ENCODE measurements around the gene PRSS33. TPM values are rescaled to one million over a fixed set of nuclear protein-coding genes. Genes with fewer than 3 reads are reported as not detected.

Gene PRSS33
- total and polyA plus RNA-seq, 9 donors: 0.36 to 26.8 (median 0.82) TPM; not detected in 4

DNA sequence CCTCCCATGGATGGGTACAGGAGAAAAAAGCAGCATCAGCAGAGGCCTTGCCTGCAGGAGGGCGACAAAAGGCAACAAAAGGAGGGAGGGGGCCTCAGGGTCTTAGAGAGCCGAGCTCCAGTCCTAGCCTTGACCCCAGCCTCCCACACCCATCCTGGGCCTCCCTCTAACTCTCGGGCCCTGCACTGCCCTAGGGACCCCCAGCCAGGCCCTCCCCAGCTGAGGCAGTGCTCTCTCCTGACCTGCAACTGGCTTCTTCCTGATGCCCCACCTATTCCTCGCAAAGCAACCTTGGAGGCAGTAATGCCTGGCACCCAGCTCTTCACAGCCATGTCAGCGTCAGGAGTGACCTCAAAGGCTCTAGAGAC is 50.1 kb downstream of the PRSS33 start:
- no peaks in the 10 kb centered on the region for H3K36me3 ChIP-seq
- no peak for TF ChIP-seq POLR2A (IDR thresholded peaks at IDR 0.05)
- TF ChIP-seq EP300 (IDR thresholded peaks at IDR 0.05): no peak
- TF ChIP-seq, protein P1, sequence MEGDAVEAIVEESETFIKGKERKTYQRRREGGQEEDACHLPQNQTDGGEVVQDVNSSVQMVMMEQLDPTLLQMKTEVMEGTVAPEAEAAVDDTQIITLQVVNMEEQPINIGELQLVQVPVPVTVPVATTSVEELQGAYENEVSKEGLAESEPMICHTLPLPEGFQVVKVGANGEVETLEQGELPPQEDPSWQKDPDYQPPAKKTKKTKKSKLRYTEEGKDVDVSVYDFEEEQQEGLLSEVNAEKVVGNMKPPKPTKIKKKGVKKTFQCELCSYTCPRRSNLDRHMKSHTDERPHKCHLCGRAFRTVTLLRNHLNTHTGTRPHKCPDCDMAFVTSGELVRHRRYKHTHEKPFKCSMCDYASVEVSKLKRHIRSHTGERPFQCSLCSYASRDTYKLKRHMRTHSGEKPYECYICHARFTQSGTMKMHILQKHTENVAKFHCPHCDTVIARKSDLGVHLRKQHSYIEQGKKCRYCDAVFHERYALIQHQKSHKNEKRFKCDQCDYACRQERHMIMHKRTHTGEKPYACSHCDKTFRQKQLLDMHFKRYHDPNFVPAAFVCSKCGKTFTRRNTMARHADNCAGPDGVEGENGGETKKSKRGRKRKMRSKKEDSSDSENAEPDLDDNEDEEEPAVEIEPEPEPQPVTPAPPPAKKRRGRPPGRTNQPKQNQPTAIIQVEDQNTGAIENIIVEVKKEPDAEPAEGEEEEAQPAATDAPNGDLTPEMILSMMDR (IDR thresholded peaks at IDR 0.05): no peak
- WGBS, 3 donors: 49 to 71% (median 66%) methylated on average over 4 to 5 of the region's 5 CpGs
- no peaks in the 10 kb centered on the region for H3K4me1 ChIP-seq (ENCODE audit: insufficient read depth)
- DNase-seq: no peak
- intact Hi-C loops (cut with DNase I): loop anchor here in 1 of 4 donors (2.0 kb wide), 1 partner anchor 54 kb away; no protein-coding TSS in a partner anchor
- H3K9me3 ChIP-seq: no peaks in the 10 kb centered on the region
- H3K4me3 ChIP-seq: no peak overlapping the region
- H3K27me3 ChIP-seq: no peaks in the 10 kb centered on the region
- H3K27ac ChIP-seq: no peak overlapping the region

DNA sequence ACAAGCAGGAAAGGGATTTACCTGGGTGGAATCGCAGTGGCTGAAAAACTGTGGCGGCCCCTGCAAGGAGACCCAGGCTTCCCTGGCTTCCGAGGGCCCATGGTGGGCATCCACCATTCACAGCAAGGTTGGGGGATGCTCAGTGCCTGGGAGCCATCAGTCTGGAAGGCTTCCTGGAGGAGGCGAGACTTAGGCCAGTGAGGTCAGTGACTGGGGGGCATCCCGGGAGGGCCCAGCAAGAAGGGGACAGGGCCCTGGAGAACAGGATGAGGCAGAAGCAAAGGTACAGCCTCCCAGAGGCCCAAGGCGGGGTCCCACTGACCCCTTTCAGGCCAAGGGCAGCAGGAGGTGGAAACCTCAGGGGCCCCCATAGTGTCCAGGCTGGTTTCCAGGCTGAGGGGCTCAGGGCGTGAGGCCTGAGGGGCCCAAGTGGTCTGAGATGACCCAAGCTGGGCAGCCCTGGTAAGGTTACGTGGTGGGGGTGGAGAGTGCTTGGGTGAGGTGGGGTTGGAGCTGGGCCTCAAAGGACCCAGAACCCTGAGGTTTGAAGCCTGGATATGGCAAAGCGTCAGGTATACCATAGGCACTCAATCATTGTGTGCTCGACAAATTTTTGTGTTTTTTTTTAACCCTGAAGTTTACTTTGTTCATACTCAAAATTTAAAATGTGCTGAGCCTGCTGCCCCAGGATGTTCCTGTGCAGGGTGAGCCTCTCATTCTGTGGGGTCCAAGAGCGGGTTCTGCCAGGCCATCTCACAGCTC is 50.7 kb downstream of the PRSS33 start:
- WGBS, 3 donors: 82 to 87% (median 84%) methylated on average over 11 of the region's 11 CpGs
- Histone ChIP-seq H3K4me3 (no peak overlapping the region), H3K27ac (no peak overlapping the region), H3K36me3 (no peaks in the 10 kb centered on the region), H3K27me3 (no peaks in the 10 kb centered on the region), H3K9me3 (no peaks in the 10 kb centered on the region), H3K4me1 (ENCODE audit: insufficient read depth) (no peaks in the 10 kb centered on the region)
- TF ChIP-seq POLR2A (IDR thresholded peaks at IDR 0.05): no peak
- TF ChIP-seq EP300 (IDR thresholded peaks at IDR 0.05): no peak
- TF ChIP-seq, protein P1 (IDR thresholded peaks at IDR 0.05): no peak
- no peak for DNase-seq
- intact Hi-C loops (cut with DNase I): loop anchor here in 1 of 4 donors (2.0 kb wide), 1 partner anchor 54 kb away; no protein-coding TSS in a partner anchor

DNA sequence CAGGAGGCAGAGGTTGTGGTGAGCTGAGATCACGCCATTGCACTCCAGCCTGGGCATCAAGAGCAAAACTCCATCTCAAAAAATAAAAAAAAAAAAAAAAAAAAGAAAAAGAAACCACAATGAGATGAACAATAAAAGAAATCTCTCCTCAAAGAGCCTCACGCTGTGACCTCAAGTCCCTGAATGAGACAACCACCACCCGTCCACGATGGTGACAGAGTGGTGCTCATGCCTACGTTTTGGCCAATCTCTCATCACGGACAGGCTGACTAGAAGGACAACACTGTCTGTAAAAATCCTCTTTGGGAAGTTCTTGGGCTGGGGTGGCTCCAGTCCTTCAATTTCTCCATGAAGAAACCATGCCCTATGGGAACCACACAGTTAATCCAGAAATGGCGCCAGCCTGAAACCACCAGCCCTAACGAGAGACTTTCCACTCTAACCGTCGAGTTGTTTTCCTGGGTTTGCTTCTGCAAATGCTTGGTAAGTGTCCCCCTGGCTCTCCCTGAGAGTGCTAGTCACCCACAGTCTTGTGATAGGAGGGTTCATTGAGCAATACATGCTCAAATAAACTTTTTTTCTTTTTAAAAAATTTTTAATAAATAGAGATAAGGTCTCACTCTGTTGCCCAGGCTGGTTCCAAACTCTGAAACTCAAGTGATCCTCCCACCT is 52.4 kb downstream of the PRSS33 start:
- 67 to 70% (median 69%) methylated on average over 10 of the region's 10 CpGs for WGBS, 3 donors
- no peaks in the 10 kb centered on the region for H3K4me1 ChIP-seq (ENCODE audit: insufficient read depth)
- DNase-seq: no peak
- intact Hi-C loops (cut with DNase I): no loop called here
- no peak overlapping the region for H3K4me3 ChIP-seq
- no peak for TF ChIP-seq POLR2A (IDR thresholded peaks at IDR 0.05)
- H3K9me3 ChIP-seq: no peaks in the 10 kb centered on the region
- H3K36me3 ChIP-seq: no peaks in the 10 kb centered on the region
- no peaks in the 10 kb centered on the region for H3K27me3 ChIP-seq
- H3K27ac ChIP-seq: no peak overlapping the region

Small RNA genes within 50 kb of the gene (small RNA-seq; reads per million reads assigned to genes)
- not detected for gene SNORA3C

Other genes starting within 250 kb of the PRSS33 start
- 10 to 100 TPM; 19.1 to 53.2 (median 37.4) TPM for gene PDPK1, start 249.5 kb downstream of the PRSS33 start, total RNA-seq
- gene PDPK1, start 249.5 kb downstream of the PRSS33 start, polyA plus RNA-seq: 10 to 100 TPM; 14.6 to 27.2 TPM
- gene KCTD5, start 105.0 kb downstream of the PRSS33 start, total RNA-seq: 10 to 100 TPM; 12.4 to 19.8 (median 14.3) TPM
- gene KCTD5, start 105.0 kb downstream of the PRSS33 start, polyA plus RNA-seq: 10 to 100 TPM; 12.2 to 12.4 TPM
- gene PRSS27, start 67.3 kb downstream of the PRSS33 start, total RNA-seq: 1 to 10 TPM in 3 of 7 donors, under 1 TPM in 4; 0.46 to 1.3 (median 0.92) TPM
- 1 to 10 TPM in 1 of 2 donors, not detected in 1; 1.3 TPM for gene PRSS27, start 67.3 kb downstream of the PRSS33 start, polyA plus RNA-seq
- gene SRRM2, start 34.9 kb downstream of the PRSS33 start, total RNA-seq: 100 to 1,000 TPM; 300 to 736 (median 470) TPM
- 100 to 1,000 TPM; 524 to 602 TPM for gene SRRM2, start 34.9 kb downstream of the PRSS33 start, polyA plus RNA-seq
- 100 to 1,000 TPM; 136 to 498 (median 172) TPM for gene ELOB, start 10.3 kb downstream of the PRSS33 start, total RNA-seq
- 100 to 1,000 TPM in 1 of 2 donors, 1 to 10 TPM in 1; 8.9 to 385 TPM for gene ELOB, start 10.3 kb downstream of the PRSS33 start, polyA plus RNA-seq
- under 1 TPM in 1 of 7 donors, not detected in 6; 0.20 TPM for gene PRSS41, start 10.9 kb upstream of the PRSS33 start, total RNA-seq
- gene PRSS41, start 10.9 kb upstream of the PRSS33 start, polyA plus RNA-seq: not detected
- gene PRSS21, start 29.7 kb upstream of the PRSS33 start, total RNA-seq: 1 to 10 TPM in 3 of 7 donors, under 1 TPM in 1, not detected in 3; 0.87 to 9.3 (median 2.4) TPM
- gene PRSS21, start 29.7 kb upstream of the PRSS33 start, polyA plus RNA-seq: under 1 TPM in 1 of 2 donors, not detected in 1; 0.53 TPM
- gene ZG16B, start 42.7 kb upstream of the PRSS33 start, total RNA-seq: 1 to 10 TPM in 1 of 7 donors, under 1 TPM in 3, not detected in 3; 0.32 to 1.0 (median 0.45) TPM
- gene ZG16B, start 42.7 kb upstream of the PRSS33 start, polyA plus RNA-seq: 1 to 10 TPM in 1 of 2 donors, under 1 TPM in 1; 0.28 to 1.8 TPM
- gene PRSS22, start 70.6 kb upstream of the PRSS33 start, total RNA-seq: 1 to 10 TPM in 4 of 7 donors, under 1 TPM in 1, not detected in 2; 0.60 to 7.2 (median 1.3) TPM
- gene PRSS22, start 70.6 kb upstream of the PRSS33 start, polyA plus RNA-seq: under 1 TPM in 1 of 2 donors, not detected in 1; 0.10 TPM
- gene FLYWCH2, start 95.7 kb upstream of the PRSS33 start, total RNA-seq: 10 to 100 TPM; 24.7 to 46.0 (median 30.6) TPM
- gene FLYWCH2, start 95.7 kb upstream of the PRSS33 start, polyA plus RNA-seq: 10 to 100 TPM in 1 of 2 donors, 1 to 10 TPM in 1; 3.0 to 50.9 TPM
- gene FLYWCH1, start 124.4 kb upstream of the PRSS33 start, total RNA-seq: 10 to 100 TPM; 31.4 to 66.9 (median 55.3) TPM
- 10 to 100 TPM in 1 of 2 donors, 1 to 10 TPM in 1; 2.2 to 37.2 TPM for gene FLYWCH1, start 124.4 kb upstream of the PRSS33 start, polyA plus RNA-seq
- gene KREMEN2, start 176.7 kb upstream of the PRSS33 start, total RNA-seq: under 1 TPM in 4 of 7 donors, not detected in 3; 0.18 to 0.57 (median 0.23) TPM
- not detected for gene KREMEN2, start 176.7 kb upstream of the PRSS33 start, polyA plus RNA-seq
- gene PAQR4, start 181.8 kb upstream of the PRSS33 start, total RNA-seq: 1 to 10 TPM in 4 of 7 donors, under 1 TPM in 3; 0.30 to 5.7 (median 2.4) TPM
- 1 to 10 TPM; 1.4 to 1.5 TPM for gene PAQR4, start 181.8 kb upstream of the PRSS33 start, polyA plus RNA-seq
- gene PKMYT1, start 192.9 kb upstream of the PRSS33 start, total RNA-seq: 1 to 10 TPM in 3 of 7 donors, under 1 TPM in 2, not detected in 2; 0.23 to 2.6 (median 1.1) TPM
- gene PKMYT1, start 192.9 kb upstream of the PRSS33 start, polyA plus RNA-seq: under 1 TPM in 1 of 2 donors, not detected in 1; 0.52 TPM
- under 1 TPM in 4 of 7 donors, not detected in 3; 0.11 to 0.24 (median 0.19) TPM for gene CLDN9, start 225.4 kb upstream of the PRSS33 start, total RNA-seq
- not detected for gene CLDN9, start 225.4 kb upstream of the PRSS33 start, polyA plus RNA-seq
- gene CLDN6, start 230.6 kb upstream of the PRSS33 start, total RNA-seq: 1 to 10 TPM in 1 of 7 donors, not detected in 6; 1.8 TPM
- not detected for gene CLDN6, start 230.6 kb upstream of the PRSS33 start, polyA plus RNA-seq
- gene TNFRSF12A, start 232.8 kb upstream of the PRSS33 start, total RNA-seq: 10 to 100 TPM in 2 of 7 donors, 1 to 10 TPM in 5; 3.7 to 52.5 (median 8.6) TPM
- 1 to 10 TPM; 7.9 to 8.1 TPM for gene TNFRSF12A, start 232.8 kb upstream of the PRSS33 start, polyA plus RNA-seq
- gene HCFC1R1, start 236.4 kb upstream of the PRSS33 start, total RNA-seq: 10 to 100 TPM; 15.9 to 73.1 (median 55.1) TPM
- 10 to 100 TPM; 27.5 to 82.0 TPM for gene HCFC1R1, start 236.4 kb upstream of the PRSS33 start, polyA plus RNA-seq
- 10 to 100 TPM in 6 of 7 donors, 1 to 10 TPM in 1; 6.7 to 21.0 (median 15.6) TPM for gene THOC6, start 236.5 kb upstream of the PRSS33 start, total RNA-seq
- 10 to 100 TPM in 1 of 2 donors, 1 to 10 TPM in 1; 3.5 to 14.3 TPM for gene THOC6, start 236.5 kb upstream of the PRSS33 start, polyA plus RNA-seq
- 10 to 100 TPM in 1 of 7 donors, 1 to 10 TPM in 2, under 1 TPM in 2, not detected in 2; 0.89 to 21.9 (median 1.7) TPM for gene BICDL2, start 249.4 kb upstream of the PRSS33 start, total RNA-seq
- gene BICDL2, start 249.4 kb upstream of the PRSS33 start, polyA plus RNA-seq: under 1 TPM in 1 of 2 donors, not detected in 1; 0.02 TPM